WTC11 (cell line): Measurements from ENCODE around the gene JAKMIP1. TPM values are rescaled to one million over a fixed set of nuclear protein-coding genes. Genes with fewer than 3 reads are reported as not detected.

Experiments used
- ATAC-seq: fragments of 200-7000 bp; cut with Tn5 transposase; 2 replicates; pipeline ENCODE4 v1.10.0; 2021; ENCODE audit warnings: mild to moderate bottlenecking, moderate library complexity
- CTCF ChIA-PET: fragments of 300-600 bp; sonication (Branson Sonifier 250); formaldehyde crosslinking; loops from one replicate; lab custom pipeline; 2021; ENCODE audit warnings: antibody characterized with exemption; lab: Charles Lee
- POLR2A ChIA-PET: fragments of 350-600 bp; sonication (Branson Sonifier 250); formaldehyde crosslinking; loops from one replicate; lab custom pipeline; 2021; ENCODE audit warnings: antibody characterized with exemption; lab: Charles Lee
- DNase-seq: peaks from one replicate; pipeline ENCODE4 v3.0.0; 2021; ENCODE audit warnings: low spot score
- H3K27ac Mint-ChIP-seq: 2 replicates; pipeline ENCODE4 v1.8.0; 2021; ENCODE audit warnings: mixed read lengths
- H3K27me3 Mint-ChIP-seq: 2 replicates; pipeline ENCODE4 v1.8.0; 2021; ENCODE audit warnings: low read depth, mild to moderate bottlenecking, moderate library complexity, mixed read lengths
- H3K36me3 Mint-ChIP-seq: 2 replicates; pipeline ENCODE4 v1.8.0; 2021; ENCODE audit warnings: mixed read lengths
- H3K4me1 Mint-ChIP-seq: 2 replicates; pipeline ENCODE4 v1.8.0; 2022; ENCODE audit warnings: mixed read lengths
- H3K4me3 Mint-ChIP-seq: 2 replicates; pipeline ENCODE4 v1.8.0; 2021; ENCODE audit warnings: mild to moderate bottlenecking, moderate library complexity, mixed read lengths
- H3K9me3 Mint-ChIP-seq: 2 replicates; pipeline ENCODE4 v1.8.0; 2021; ENCODE audit warnings: mixed read lengths
- CREM ChIP-seq: sonication (generic); formaldehyde crosslinking; IDR thresholded peaks from 2 replicates; pipeline ENCODE4 v1.8.1; 2022; ENCODE audit warnings: mild to moderate bottlenecking, missing genetic modification reagents, moderate library complexity
- GABPB1 ChIP-seq: sonication (generic); formaldehyde crosslinking; IDR thresholded peaks from 2 replicates; pipeline ENCODE4 v1.8.1; 2023; ENCODE audit warnings: mild to moderate bottlenecking, missing genetic modification reagents
- MLX ChIP-seq: sonication (generic); formaldehyde crosslinking; IDR thresholded peaks from 2 replicates; pipeline ENCODE4 v1.8.1; 2023; ENCODE audit warnings: mild to moderate bottlenecking, missing genetic modification reagents, moderate library complexity
- MYBL2 ChIP-seq: sonication (generic); formaldehyde crosslinking; IDR thresholded peaks from 2 replicates; pipeline ENCODE4 v1.8.1; 2023; ENCODE audit warnings: mild to moderate bottlenecking, moderate library complexity, missing genetic modification reagents
- USF2 ChIP-seq: sonication (generic); formaldehyde crosslinking; IDR thresholded peaks from 2 replicates; pipeline ENCODE4 v1.8.1; 2023; ENCODE audit warnings: mild to moderate bottlenecking, missing genetic modification reagents, moderate library complexity
- ZMAT4 ChIP-seq: fragments of 250-450 bp; sonication (Bioruptor Pico); IDR thresholded peaks from 2 replicates; pipeline ENCODE4 v1.9.0; 2021; ENCODE audit warnings: mild to moderate bottlenecking
- ZNF671 ChIP-seq: fragments of 250-450 bp; sonication (Bioruptor Pico); IDR thresholded peaks from 2 replicates; pipeline ENCODE4 v1.8.0; 2021; ENCODE audit warnings: mild to moderate bottlenecking
- total RNA-seq: library from RNA; stranded (reverse); gene quantifications from 3 replicates; pipeline ENCODE4 v1.2.3, GENCODE V29; 2021
- TF ChIP-seq, protein P1 (sequence below): fragments of 250-450 bp; sonication (Bioruptor Pico); IDR thresholded peaks from 2 replicates; pipeline ENCODE4 v1.9.0; 2021; ENCODE audit warnings: moderate library complexity, mild to moderate bottlenecking, inconsistent platforms, borderline replicate concordance
- TF ChIP-seq, protein P2 (sequence below): sonication (generic); formaldehyde crosslinking; IDR thresholded peaks from 2 replicates; pipeline ENCODE4 v1.8.0; 2023; ENCODE audit warnings: missing genetic modification reagents, mild to moderate bottlenecking, borderline replicate concordance
- TF ChIP-seq, protein P3 (sequence below): fragments of 250-450 bp; sonication (Bioruptor Pico); IDR thresholded peaks from 2 replicates; pipeline ENCODE4 v2.1.2; 2022; ENCODE audit warnings: mild to moderate bottlenecking, moderate library complexity
- TF ChIP-seq, protein P4 (sequence below): sonication (generic); formaldehyde crosslinking; IDR thresholded peaks from 2 replicates; pipeline ENCODE4 v1.8.0; 2022; ENCODE audit warnings: mild to moderate bottlenecking, missing genetic modification reagents

Gene JAKMIP1
- total RNA-seq, 1 experiment from 2014 or later = 4.0 TPM

DNA sequence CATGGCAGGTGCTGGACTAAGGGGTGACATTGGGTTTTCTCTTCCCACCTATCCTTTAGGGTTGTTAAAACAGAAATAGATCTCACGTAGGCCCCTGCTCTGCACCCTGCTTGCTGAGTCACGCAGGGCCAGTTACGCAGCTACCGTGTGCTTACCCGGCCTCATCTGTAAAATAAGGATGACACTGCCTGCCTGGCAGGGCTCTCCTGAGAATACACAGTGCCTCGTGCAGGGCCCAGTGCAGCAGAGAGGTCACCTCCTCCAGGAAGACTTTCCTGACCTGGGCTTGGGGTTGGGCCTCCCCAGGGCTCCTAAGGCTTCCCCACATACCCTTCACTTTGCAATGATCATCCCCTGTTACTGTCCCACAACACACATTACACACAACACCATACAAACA lies 33.6 kb upstream of the JAKMIP1 start (continued):
- no peak for TF ChIP-seq MLX (CRISPR knock-in tag)
- no peak for TF ChIP-seq USF2 (CRISPR knock-in tag)
- TF ChIP-seq CREM (CRISPR knock-in tag) = no peak
- TF ChIP-seq, protein P1, sequence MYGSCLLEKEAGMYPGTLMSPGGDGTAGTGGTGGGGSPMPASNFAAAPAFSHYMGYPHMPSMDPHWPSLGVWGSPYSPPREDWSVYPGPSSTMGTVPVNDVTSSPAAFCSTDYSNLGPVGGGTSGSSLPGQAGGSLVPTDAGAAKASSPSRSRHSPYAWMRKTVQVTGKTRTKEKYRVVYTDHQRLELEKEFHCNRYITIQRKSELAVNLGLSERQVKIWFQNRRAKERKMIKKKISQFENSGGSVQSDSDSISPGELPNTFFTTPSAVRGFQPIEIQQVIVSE (CRISPR knock-in tag) = no peak

DNA sequence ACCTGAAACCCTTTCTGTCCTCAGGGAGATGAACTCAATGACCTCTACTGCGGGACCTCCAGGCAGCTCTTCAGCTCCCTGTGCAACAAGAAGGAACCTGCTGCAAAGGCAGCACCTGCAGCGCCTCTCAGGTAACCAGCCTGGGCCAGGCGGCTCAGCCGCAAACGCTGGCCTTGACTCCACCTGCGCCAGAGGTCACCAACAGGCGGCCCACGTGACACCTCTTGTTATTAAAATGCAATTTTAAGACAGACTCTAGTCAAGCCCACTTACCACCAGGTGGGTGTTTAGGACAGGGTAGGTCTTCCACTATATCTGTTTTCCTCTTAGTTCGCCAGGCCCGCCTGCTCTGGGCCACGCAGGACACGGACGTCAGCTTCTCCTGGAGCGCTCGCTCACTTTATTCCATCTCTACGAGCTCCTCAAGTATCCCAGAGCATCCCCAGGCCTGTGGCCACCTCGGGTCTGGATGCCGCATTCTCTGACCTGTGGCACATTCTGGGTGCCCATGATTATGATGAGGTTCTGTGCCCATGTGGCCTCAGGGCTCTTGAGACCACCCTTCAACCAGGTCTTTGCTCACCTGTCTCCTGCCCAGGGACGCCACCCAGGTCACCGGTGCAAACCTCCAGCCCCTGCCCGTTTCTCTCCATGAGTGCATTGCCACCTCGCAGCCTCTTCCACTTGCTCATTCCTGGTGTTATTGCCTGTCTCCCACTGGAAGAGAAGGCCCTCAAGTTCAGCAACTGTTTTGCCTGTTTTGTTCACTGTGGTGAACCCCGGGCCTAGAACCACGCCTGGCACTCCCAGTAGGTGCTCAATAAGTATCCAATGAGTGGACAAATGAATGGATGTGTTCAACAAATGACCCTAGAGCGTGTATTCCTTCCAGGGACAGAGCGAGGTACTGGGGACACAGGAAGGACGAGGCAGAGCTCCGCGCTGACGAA lies 32.8 kb upstream of the JAKMIP1 start:
- Mint-ChIP-seq H3K36me3 (no peaks in the 10 kb centered on the region), H3K9me3 (no peaks in the 10 kb centered on the region), H3K4me1 (no peaks in the 10 kb centered on the region; the same call in 1 of the 2 replicates), H3K4me3 (no peak overlapping the region), H3K27ac (no peak overlapping the region), H3K27me3 (no peaks in the 10 kb centered on the region)
- CTCF ChIA-PET = interaction anchor here (1.0 to 1.9 kb wide), 3 partner anchors 34 to 99 kb away, joined by 4 to 7 read pairs (median 5); no protein-coding TSS in a partner anchor
- TF ChIP-seq ZMAT4 (CRISPR knock-in tag) = no peak
- TF ChIP-seq, protein P2, sequence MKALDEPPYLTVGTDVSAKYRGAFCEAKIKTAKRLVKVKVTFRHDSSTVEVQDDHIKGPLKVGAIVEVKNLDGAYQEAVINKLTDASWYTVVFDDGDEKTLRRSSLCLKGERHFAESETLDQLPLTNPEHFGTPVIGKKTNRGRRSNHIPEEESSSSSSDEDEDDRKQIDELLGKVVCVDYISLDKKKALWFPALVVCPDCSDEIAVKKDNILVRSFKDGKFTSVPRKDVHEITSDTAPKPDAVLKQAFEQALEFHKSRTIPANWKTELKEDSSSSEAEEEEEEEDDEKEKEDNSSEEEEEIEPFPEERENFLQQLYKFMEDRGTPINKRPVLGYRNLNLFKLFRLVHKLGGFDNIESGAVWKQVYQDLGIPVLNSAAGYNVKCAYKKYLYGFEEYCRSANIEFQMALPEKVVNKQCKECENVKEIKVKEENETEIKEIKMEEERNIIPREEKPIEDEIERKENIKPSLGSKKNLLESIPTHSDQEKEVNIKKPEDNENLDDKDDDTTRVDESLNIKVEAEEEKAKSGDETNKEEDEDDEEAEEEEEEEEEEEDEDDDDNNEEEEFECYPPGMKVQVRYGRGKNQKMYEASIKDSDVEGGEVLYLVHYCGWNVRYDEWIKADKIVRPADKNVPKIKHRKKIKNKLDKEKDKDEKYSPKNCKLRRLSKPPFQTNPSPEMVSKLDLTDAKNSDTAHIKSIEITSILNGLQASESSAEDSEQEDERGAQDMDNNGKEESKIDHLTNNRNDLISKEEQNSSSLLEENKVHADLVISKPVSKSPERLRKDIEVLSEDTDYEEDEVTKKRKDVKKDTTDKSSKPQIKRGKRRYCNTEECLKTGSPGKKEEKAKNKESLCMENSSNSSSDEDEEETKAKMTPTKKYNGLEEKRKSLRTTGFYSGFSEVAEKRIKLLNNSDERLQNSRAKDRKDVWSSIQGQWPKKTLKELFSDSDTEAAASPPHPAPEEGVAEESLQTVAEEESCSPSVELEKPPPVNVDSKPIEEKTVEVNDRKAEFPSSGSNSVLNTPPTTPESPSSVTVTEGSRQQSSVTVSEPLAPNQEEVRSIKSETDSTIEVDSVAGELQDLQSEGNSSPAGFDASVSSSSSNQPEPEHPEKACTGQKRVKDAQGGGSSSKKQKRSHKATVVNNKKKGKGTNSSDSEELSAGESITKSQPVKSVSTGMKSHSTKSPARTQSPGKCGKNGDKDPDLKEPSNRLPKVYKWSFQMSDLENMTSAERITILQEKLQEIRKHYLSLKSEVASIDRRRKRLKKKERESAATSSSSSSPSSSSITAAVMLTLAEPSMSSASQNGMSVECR = no peak
- TF ChIP-seq, protein P3, sequence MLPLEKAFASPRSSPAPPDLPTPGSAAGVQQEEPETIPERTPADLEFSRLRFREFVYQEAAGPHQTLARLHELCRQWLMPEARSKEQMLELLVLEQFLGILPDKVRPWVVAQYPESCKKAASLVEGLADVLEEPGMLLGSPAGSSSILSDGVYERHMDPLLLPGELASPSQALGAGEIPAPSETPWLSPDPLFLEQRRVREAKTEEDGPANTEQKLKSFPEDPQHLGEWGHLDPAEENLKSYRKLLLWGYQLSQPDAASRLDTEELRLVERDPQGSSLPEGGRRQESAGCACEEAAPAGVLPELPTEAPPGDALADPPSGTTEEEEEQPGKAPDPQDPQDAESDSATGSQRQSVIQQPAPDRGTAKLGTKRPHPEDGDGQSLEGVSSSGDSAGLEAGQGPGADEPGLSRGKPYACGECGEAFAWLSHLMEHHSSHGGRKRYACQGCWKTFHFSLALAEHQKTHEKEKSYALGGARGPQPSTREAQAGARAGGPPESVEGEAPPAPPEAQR (CRISPR knock-in tag) = no peak
- TF ChIP-seq USF2 (CRISPR knock-in tag) = peak; percentile 50
- no peak for TF ChIP-seq MYBL2
- TF ChIP-seq, protein P4, sequence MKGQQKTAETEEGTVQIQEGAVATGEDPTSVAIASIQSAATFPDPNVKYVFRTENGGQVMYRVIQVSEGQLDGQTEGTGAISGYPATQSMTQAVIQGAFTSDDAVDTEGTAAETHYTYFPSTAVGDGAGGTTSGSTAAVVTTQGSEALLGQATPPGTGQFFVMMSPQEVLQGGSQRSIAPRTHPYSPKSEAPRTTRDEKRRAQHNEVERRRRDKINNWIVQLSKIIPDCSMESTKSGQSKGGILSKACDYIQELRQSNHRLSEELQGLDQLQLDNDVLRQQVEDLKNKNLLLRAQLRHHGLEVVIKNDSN (CRISPR knock-in tag) = 0 out of 2 replicates have a peak, but pooled peaks have one; percentile 38
- TF ChIP-seq GABPB1 = no peak
- TF ChIP-seq ZNF671 (CRISPR knock-in tag) = no peak
- no peak for DNase-seq
- ATAC-seq = peak; percentile 39
- POLR2A ChIA-PET = no interaction called here
